NCI-H187 treated with DMSO at 0.1 percent for 48 hours (cell line): ENCODE data around the gene NR1H3.
A peak's percentile ranks its signal among the peaks of the same experiment; 100 is the strongest.

Source experiments
- DNase-seq: peaks from one replicate; lab custom pipeline; 2025; lab: John Stamatoyannopoulos, UW

NR1H3 gene

DNA sequence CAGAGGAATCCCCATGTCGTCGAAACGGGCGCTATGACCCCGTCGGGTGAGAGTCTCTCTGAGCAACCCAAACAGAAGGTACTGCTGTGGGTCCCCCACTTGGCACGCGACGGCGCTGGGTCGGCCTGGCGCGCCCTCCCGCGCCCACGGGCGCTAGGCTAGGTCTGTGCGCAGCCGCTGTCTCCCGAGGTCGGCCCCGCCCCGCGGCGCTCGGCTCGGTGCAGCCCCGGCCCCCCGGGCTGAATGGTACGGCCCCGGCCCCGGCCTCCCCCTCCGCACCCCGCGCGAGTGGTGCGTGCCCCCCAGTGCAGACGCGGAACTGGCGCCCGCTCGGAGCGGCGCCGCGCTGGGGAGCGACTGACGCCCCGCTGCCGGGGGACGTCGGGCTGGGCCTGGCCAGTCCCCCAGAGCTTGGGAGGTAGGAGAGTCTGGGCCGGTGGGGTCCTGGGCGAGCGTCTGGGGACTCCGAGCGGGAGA lies 12.1 kb downstream of the NR1H3 start, which contains the start of gene MADD:
MADD (plus strand) TSS at position 305 of the 477 bp plus-strand sequence.
- DNase-seq: no peak

DNA sequence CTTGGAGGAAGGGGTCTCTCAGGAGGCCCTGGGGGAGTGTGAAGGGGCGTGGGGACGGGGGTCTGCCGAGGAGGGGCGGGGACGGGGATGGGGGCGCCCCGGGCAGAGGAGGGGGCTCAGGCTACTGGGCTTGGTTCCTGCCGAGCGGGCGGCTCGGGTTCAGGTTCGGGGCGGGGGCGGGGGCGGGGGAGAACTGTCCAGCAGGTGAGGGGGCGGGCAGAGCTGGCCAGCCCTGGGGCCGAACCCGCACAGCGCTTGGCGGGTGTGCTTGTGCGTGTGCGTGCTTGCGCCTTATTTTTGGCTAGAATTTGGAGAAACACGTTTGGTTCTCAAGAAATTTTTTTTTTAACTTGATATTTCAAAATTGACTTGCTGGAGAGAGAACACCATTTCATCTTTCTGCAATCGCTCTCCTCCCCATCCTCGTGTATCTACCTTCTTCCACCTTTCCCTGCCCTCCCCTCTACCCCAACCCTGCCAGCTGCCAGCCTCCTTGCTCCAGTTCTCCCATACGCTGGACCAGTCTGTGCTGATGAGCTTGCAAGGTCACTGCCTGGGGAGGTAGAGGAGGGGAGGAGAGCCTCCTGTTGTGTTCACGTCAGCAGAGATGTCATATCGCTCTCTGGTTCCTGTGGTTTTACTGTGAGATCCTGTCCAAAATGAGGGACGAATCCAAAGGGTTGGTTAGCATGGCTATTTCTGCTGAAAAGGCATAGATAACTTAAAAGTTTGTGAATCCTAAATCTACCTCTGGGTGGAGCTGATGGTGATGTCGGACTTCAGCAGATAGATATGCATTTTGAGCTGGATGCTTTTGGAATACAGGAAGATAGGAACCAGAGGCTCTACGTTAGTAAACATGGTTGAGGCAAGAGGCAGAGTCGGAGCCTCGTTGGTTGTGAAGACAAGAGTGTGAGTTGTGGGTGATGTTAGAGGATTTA lies 12.8 kb downstream of the NR1H3 start:
- no peak for DNase-seq

DNA sequence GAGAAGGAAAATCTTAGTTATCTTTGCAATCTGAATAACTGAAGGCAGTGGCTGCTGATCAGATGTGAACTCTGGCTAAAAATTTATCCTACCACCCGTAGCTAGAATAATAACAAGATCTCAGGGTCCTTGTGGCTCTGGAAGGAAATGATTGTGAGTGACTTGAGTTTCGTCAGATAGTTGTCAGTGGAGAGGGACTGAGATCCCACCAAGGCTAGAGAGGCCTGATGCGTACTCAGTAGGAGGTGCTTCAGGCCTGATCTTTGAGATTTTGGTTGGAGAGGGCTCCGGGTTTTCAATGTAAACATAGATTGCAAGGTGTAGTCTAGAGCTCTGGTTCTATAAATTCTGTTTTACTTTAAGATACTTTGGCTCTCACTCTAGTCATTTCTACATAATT lies 13.5 kb downstream of the NR1H3 start:
- no peak for DNase-seq

DNA sequence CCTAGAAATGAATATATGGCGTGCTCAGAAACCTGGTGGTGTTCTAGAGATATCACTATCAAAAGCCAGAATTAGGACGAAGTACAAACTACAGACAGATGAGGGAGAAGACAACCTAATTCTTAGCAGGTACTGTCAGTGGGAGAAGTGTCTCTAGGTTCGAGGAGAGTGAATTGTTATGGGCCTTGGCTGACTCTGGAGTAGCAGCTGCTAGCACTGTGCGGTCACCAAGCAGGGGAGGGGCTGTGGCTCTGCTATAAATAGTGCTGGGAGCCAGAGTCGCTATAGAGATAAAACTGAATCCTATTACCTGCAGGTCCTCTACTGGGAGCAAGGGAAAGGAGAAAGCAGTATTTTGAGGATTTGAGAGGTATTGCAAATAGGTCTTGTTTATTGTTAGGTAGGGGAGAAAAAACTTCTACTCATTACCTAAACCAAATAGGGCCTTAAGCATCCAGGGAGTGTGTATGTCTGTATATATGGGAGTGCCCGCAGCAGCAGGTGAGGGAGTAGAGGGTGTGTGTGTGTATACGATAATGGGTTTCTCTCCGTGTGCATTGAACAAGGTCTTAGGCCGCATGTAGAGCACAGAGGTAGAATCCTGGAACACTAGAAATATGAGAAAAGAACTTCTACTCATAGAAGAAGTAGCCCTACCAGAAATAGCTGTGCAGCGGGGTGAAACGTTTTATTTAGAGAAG lies 14.3 kb downstream of the NR1H3 start:
- peak; percentile 82 for DNase-seq

DNA sequence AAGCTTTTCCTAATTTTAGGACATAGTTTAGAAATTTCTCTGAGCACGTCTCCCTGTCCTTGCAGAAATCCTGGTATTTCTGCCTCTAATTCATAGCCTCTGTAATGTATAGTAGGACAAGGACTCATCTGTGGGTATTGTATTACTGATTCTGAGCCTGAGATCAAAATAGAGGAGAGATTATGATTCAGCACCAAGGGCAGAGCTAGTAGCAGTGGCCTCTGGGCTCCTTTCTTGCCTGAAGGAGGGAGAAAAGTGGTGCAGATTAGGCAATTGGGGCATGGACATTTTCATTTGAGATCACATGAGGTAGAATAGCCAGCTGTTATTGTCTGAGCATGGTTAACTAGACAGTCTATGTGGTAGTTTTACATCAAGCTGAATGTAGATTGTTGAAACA lies 14.9 kb downstream of the NR1H3 start:
- no peak for DNase-seq

DNA sequence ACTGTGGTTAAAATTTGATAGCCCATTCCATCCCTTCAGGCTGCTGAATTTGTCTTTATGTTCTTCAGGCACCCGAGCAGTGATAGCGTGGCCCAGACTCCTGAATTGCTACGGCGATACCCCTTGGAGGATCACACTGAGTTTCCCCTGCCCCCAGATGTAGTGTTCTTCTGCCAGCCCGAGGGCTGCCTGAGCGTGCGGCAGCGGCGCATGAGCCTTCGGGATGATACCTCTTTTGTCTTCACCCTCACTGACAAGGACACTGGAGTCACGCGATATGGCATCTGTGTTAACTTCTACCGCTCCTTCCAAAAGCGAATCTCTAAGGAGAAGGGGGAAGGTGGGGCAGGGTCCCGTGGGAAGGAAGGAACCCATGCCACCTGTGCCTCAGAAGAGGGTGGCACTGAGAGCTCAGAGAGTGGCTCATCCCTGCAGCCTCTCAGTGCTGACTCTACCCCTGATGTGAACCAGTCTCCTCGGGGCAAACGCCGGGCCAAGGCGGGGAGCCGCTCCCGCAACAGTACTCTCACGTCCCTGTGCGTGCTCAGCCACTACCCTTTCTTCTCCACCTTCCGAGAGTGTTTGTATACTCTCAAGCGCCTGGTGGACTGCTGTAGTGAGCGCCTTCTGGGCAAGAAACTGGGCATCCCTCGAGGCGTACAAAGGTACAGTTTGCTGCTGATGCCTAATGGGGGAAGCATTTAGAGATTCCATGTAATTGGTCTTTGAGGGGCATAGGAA lies 16.9 kb downstream of the NR1H3 start:
- DNase-seq: no peak

DNA sequence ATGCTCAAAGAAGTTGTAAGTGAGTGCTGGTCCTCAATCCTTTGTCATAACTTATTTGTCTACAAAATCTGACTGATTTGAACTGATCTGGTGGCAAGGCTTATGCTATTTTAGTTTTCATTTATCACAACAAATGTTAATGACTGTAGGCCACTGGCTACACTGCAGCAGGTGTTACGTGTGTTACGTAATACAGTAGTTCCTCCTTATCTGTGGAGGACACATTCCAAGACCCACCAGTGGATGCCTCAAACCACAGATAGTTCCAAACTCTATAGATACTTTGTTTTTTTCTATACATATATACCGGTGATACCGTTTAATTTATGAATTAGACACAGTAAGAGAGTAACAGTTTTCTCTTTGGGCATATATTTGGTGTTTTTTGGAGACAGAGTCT lies 19.1 kb downstream of the NR1H3 start:
- DNase-seq: no peak

DNA sequence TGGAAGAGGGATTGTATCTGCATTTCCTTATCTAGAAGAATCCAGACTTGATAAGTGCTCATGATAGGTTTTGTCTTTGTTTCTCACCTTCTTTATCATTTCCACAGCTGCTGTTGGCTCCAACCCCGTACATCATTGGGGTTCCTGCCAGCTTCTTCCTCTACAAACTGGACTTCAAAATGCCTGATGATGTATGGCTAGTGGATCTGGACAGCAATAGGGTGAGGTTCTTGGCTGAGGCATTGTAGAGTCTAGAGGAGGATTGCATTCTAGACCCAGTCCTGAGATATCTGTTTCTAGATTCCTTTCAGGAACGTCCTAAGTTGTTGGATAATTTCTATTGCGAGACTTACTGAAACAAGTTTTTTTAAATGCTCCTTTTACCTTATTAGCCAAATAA lies 20.3 kb downstream of the NR1H3 start:
- DNase-seq: no peak

DNA sequence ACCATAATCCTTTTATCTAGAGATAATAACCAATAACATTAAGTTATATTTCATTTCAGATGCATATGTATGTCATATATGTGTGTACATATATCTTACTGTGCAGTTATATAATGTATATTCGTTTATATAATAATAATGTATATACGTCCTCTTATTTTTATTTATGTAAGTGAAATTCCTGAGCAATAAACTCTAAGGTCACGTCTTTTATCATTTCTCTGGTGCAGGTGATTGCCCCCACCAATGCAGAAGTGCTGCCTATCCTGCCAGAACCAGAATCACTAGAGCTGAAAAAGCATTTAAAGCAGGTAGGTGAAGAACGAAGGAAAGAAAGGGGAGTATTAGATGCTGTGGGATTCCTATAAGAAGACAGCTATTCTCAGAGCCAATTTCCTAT lies 21.0 kb downstream of the NR1H3 start:
- no peak for DNase-seq

DNA sequence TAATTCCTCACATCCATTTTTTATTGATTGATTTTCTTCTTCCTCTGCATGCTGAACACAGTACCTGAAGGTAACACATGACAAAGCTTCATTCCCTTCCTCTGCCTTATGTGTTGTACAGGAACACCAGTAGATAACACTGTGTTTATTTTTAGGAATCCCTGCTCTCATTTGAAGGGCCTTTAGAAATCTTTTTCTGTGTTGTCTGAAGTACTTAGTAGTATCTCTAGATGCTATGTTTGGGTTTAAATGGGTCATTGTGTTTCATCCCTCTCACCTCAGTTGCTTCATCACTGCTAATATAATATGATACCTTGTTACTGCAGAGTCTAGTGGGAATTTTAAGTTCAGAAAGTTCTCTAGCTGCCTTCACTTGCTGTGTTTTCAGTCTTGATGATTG lies 22.3 kb downstream of the NR1H3 start:
- DNase-seq: no peak

DNA sequence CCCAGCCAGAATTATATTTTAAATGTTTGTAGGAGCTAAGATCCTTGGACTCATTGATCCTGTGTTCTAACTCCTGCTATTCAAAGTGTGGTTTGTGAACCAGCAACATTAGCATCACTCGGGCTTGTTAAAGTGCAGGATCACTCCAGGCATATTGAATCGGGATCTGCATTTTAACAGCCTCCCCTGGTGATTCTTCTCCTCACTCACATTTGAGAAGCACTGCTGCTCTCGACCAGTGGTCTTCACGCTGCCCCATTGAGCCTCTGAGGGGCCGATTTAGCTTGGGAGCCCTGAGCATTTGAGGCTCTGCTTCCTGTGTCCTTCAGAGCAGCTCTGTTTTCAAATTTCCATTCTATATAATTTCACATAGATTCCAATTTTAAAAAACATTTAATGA lies 23.1 kb downstream of the NR1H3 start:
- DNase-seq: no peak

DNA sequence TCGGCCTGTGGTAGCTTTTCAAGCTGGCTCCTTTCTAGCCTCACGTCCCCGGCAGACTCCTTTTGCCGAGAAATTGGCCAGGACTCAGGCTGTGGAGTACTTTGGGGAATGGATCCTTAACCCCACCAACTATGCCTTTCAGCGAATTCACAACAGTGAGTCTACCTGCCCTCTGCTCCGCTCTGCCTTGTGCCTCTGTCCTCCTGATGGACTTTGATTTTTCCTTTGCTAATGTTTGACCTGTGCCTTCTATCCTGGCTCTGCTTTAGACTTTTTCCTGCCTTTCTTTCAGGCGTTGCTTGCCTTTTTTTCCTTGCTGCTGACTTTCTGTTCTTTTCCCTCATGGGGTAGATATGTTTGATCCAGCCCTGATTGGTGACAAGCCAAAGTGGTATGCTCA lies 24.7 kb downstream of the NR1H3 start:
- no peak for DNase-seq

DNA sequence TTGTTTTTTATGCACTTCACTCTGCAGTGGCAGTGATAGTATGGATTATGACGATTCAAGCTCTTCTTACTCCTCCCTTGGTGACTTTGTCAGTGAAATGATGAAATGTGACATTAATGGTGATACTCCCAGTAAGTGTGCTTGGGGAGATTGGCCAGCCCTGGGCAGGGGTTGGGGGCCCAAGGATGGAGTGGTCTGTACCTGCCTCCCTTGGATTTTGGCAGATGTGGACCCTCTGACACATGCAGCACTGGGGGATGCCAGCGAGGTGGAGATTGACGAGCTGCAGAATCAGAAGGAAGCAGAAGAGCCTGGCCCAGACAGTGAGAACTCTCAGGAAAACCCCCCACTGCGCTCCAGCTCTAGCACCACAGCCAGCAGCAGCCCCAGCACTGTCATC lies 26.4 kb downstream of the NR1H3 start:
- no peak for DNase-seq

DNA sequence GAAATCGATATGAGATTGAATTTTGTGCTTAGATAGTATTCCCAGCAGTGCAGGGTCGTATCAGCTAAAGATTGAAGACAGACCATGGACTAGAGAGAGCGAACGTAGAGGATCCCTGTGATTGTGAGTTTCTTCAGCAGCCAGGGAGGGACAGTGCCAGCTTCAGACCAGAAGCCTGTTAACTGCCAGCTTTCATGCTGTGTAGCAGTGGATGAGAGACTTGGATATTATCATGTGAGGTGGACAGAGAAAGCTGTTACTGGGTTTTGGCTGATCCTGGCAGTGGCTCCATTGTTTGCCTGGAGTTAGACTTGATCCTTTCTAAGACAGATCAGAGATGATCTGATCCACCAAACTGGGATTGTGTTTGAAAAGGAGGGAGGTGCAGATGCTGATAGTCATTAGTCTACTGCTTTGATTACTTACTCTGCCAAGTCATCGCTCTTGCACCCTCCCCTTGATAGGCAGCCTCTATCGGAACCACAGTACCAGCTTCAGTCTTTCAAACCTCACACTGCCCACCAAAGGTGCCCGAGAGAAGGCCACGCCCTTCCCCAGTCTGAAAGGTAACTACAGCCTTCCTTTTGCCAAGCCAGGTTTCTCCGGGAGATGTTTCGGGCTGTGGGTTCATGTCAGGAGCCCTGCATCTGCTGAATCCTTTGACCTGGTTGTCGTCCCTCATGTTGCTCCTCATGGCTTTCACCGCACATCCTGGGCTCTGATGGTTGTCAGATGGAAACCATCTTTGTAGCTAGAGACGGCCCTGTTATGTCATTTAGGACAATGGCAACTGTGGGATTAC lies 28.4 kb downstream of the NR1H3 start:
- DNase-seq: no peak

DNA sequence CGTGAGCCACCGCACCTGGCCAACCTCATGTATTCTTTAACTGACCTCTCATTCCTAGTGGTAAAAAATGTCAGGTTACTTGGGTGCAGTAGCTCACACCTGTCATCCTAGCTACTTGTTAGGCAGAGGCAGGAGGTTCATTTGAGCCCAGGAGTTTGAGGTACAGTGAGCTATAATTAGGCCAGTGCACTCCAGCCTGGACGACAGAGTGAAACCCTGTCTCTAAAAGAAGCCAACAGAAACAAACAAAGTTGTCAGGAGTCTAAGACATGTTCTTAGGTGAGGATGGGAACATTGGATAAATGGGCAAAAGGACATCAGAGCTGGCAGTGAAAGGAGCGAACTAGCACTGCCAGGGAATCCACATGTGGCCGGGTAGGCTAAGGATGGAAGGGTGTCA lies 30.3 kb downstream of the NR1H3 start:
- DNase-seq: no peak

DNA sequence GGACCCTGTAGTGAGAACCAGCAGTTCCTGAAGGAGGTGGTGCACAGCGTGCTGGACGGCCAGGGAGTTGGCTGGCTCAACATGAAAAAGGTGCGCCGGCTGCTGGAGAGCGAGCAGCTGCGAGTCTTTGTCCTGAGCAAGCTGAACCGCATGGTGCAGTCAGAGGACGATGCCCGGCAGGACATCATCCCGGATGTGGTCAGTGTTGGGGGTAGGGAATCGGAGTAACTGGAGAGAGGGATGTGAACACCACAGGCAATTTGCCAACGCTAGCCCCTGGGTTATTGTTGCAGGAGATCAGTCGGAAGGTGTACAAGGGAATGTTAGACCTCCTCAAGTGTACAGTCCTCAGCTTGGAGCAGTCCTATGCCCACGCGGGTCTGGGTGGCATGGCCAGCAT lies 32.1 kb downstream of the NR1H3 start:
- DNase-seq: no peak

DNA sequence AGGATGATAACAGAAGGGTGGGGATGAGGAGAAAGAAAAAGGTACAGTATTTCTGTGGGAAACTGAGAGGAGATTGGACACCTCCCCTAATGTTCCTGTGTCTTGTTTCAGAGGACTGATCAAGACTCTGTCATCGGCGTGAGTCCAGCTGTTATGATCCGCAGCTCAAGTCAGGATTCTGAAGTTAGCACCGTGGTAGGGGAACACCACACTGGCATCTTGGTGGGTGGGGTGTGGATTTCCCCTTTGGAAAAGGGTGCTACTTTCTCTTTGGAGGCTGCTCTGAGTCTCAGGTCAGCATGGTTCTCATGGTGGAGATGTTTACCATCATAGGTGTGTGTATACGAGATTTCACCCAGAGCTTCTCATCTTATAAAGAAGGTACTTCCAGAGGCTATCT lies 37.6 kb downstream of the NR1H3 start:
- DNase-seq: no peak

DNA sequence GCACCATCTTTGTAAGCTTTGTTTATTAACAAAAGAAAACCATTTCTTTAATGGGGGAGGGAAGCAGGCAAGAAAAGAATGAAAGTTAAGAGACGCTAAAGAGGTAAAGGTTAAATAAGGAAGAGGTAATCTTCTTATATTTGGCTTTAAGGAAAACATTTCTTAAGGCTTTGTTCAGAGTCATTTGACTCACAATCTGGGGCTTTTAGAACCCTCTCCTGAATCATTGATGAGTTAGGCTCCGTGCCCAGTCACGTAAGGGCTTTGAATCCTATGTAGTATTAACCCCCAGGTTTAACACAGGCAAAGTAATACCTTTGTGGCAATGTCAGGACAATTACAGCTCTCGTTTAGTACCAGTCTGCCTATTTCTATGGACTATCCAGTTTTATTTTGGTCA lies 38.2 kb downstream of the NR1H3 start:
- DNase-seq: no peak

DNA sequence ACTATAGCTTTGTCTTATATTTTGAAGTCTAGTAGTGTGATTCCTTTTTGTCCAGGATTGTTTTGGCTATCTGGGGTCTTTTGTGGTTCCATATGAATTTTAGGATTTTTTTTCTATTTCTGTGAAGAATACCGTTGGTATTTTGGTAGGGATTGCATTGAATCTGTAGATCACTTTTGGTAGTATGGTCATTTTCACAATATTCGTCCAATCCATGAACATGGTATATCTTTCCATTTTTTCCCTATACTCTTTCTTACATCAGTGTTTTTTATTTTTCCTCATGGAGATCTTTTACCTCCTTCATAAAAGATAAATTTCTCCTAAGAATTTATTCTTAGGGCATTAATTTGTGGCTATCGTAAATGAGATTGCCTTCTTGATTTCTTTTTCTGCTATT lies 41.3 kb downstream of the NR1H3 start:
- DNase-seq: no peak

DNA sequence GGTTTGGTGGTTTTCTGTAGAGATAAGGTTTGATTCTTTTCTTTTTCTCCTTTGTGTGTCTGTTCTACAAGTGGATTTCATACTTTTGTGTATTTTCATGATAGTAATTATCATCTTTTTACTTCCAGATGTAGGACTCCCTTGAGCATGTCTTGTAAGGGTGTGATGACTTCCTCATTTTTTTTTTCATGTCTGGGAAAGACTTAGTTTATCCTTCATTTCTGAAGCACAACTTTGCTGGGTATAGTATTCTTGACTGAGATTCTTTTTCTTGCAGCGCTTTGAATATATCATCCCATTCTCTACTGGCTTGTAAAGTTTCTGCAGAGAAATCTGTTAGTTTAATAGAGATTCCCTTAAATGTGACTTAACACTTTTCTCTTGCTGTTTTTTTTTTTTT lies 45.1 kb downstream of the NR1H3 start:
- no peak for DNase-seq

DNA sequence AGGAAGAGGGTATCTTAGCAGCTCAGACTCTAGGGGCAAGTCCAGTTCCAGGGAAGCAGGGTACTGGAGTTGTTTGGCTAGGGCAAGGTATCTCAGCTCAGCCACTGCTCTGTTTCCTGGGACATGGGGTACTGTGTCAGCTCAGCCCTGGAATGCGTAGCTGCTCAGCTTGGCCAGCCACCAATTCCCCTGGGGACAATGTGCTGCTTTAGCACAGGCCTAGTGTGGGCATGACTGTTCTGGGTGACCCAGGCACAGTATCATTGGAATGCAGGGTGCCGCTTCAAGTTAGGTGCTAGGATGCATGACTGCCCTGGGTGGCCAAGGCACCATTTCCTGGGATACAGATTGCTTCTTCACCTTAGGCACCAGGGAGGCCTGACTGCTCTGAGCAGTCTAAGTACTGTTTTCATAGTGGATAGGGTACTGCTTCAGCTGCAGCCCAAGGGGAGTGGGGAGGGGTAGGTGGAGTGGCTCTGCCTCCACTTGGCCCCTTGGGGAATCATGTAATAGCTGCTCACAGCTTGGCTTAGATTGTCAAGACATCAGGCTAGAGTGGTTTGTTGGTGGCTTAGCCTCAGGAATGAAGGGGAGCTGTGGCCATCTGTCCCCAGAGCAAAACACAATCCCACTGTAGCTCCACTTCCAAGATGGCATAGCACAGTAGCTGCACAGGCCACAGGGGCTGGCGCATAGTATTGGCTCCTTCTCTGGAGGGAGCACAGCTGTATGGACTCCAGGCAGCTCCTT lies 48.1 kb downstream of the NR1H3 start:
- no peak for DNase-seq
